ENCODE data around the gene DTWD1. TPM values are rescaled to one million over a fixed set of nuclear protein-coding genes. Genes with fewer than 3 reads are reported as not detected.

The DTWD1 gene, protein sequence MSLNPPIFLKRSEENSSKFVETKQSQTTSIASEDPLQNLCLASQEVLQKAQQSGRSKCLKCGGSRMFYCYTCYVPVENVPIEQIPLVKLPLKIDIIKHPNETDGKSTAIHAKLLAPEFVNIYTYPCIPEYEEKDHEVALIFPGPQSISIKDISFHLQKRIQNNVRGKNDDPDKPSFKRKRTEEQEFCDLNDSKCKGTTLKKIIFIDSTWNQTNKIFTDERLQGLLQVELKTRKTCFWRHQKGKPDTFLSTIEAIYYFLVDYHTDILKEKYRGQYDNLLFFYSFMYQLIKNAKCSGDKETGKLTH
- total RNA-seq (2014; rRNA removed) (9.1 and 10.9 TPM in 2 replicates), Bru-seq, nascent RNA (percentile 74 among the genes with signal in this experiment), BruChase-seq, experiment 1, labeled RNA remaining after a 6-hour chase (percentile 68 among the genes with signal in this experiment), BruChase-seq, experiment 2, labeled RNA remaining after a 2-hour chase (percentile 79 among the genes with signal in this experiment)
- long read RNA-seq, transcript DTWD1-202 (5 exons, 1,584 nt): major isoform, 16 of 42 reads
- long read RNA-seq, partial matches to known transcripts: 4 of 42 reads
- long read RNA-seq, other reads (novel, unspliced or antisense): 20 of 42 reads

DNA sequence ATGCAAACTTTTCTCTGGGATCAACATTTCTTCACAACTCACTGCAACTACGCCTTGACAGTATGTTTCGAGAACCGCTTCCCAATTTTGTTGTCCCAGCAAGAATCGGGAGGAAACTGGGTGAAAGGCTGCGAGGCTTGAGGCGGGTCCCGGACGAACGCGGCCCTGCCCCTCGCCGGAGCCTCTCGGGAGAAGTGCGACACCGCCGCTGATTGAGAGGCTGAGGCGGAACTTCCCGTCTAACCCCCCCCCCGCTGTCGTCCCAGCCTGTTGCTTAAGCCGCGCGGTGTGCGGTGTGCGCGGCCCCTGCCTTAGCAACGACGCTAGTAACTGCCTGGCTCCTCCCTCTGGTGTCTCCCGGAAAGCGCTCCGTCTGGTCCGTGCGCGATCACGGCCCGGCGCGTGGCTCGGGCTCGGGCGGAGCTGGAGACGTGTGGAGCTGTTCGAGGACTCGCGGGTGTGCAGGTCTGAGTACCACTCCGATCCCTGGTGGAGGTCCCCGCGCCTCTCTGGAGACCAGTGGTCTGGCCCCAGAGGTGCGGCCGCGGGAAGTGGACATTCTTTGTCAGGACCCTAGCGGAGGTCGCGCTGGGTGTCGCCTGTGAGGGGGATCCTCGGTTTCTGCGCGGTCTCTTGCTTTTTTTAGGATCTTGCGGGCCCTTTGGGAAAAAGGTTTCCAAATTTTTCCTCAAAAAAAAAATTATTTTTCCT is at the start of gene DTWD1, which contains the start of gene FAM227B:
Gene DTWD1, plus strand, starts transcription at position 391 of the 711 bp plus-strand sequence. CDS start 4,120 bp downstream, outside the sequence.
Gene FAM227B, minus strand, starts transcription at position 161 of the 711 bp plus-strand sequence. CDS start 5,647 bp downstream, outside the sequence.
- no peaks in the 10 kb centered on the region for H3K9me2 ChIP-seq (replicated peaks; ENCODE audit: low read length)
- peaks cover 3% of the 10 kb centered on the region for H3F3A ChIP-seq (ENCODE audit: low read length, unreplicated experiment)
- peaks cover 4% of the 10 kb centered on the region for H3K9me3 ChIP-seq (ENCODE audit: low read length)
- H3K4me3 ChIP-seq (ENCODE audit: low read length): peak within 1 kb of the TSS; percentile 81
- H3K9ac ChIP-seq (ENCODE audit: low read length): peak within 1 kb of the TSS; percentile 97
- ChIA-PET CTCF (interaction anchor here (0.6 to 1.0 kb wide), 2 partner anchors 126 to 211 kb away, joined by 3 to 4 read pairs; no protein-coding TSS in a partner anchor), POLR2A (ENCODE audit: unreplicated experiment) (no interaction called here)
- no peaks in the 10 kb centered on the region for H3K27me3 ChIP-seq (ENCODE audit: low read length)
- peak within 1 kb of the TSS; percentile 97 for H2AFZ ChIP-seq (ENCODE audit: low read length)
- no peaks in the 10 kb centered on the region for H4K20me1 ChIP-seq (ENCODE audit: low read length)
- peak within 1 kb of the TSS; percentile 82 for H3K27ac ChIP-seq (ENCODE audit: low read length)
- peak within 1 kb of the TSS; percentile 94 for H3K4me2 ChIP-seq (ENCODE audit: low read length)
- H3K36me3 ChIP-seq (ENCODE audit: low read depth, low read length): peaks cover 28% of the 10 kb centered on the region
- BruUV-seq (replicated peaks): no TSS peak
- DNase-seq: peak; percentile 94
- peaks cover 15% of the 10 kb centered on the region for H3K4me1 ChIP-seq (ENCODE audit: insufficient read depth, low read length)
- TF ChIP-seq EZH2phosphoT487 (IDR thresholded peaks at IDR 0.05; ENCODE audit: borderline replicate concordance, low read length): no peak
- TF ChIP-seq, protein P1, sequence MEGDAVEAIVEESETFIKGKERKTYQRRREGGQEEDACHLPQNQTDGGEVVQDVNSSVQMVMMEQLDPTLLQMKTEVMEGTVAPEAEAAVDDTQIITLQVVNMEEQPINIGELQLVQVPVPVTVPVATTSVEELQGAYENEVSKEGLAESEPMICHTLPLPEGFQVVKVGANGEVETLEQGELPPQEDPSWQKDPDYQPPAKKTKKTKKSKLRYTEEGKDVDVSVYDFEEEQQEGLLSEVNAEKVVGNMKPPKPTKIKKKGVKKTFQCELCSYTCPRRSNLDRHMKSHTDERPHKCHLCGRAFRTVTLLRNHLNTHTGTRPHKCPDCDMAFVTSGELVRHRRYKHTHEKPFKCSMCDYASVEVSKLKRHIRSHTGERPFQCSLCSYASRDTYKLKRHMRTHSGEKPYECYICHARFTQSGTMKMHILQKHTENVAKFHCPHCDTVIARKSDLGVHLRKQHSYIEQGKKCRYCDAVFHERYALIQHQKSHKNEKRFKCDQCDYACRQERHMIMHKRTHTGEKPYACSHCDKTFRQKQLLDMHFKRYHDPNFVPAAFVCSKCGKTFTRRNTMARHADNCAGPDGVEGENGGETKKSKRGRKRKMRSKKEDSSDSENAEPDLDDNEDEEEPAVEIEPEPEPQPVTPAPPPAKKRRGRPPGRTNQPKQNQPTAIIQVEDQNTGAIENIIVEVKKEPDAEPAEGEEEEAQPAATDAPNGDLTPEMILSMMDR (conservative IDR thresholded peaks at IDR 0.05; ENCODE audit: low read depth, low read length): no peak
- no peak for TF ChIP-seq EZH2 (IDR thresholded peaks at IDR 0.05; ENCODE audit: low read length, unreplicated experiment)
- intact Hi-C loops (cut with micrococcal nuclease): loop anchor here (2.0 to 10.0 kb wide), 4 partner anchors 126 to 431 kb away; no protein-coding TSS in a partner anchor
- peaks cover 29% of the 10 kb centered on the region for H3K79me2 ChIP-seq (ENCODE audit: low read length)
- peak; percentile 99 for ATAC-seq

DNA sequence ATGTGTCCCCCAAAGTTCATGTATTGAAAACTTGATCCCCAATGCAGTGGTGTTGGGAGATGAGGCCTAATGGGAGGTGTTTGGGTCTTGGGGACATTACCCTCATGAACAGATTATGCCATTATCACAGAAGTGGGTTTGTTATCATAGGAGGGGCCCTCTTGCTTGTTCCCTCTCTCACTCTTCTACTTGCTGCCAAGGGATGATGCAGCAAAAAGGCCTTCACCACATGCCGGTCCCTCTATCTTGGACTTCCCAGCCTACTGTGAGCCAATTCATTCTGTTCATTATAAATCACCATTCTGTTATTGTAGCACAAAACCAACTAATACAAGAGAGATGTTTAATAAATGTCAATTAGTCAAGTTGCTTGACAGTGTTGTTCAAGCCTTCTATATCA is 47.4 kb upstream of the DTWD1 start:
- TF ChIP-seq, protein P1 (conservative IDR thresholded peaks at IDR 0.05; ENCODE audit: low read depth, low read length): no peak
- no peak for TF ChIP-seq EZH2phosphoT487 (IDR thresholded peaks at IDR 0.05; ENCODE audit: borderline replicate concordance, low read length)
- no peak for TF ChIP-seq EZH2 (IDR thresholded peaks at IDR 0.05; ENCODE audit: low read length, unreplicated experiment)
- Histone ChIP-seq H4K20me1 (ENCODE audit: low read length) (no peaks in the 10 kb centered on the region), H3K9me3 (ENCODE audit: low read length) (no peaks in the 10 kb centered on the region), H3F3A (ENCODE audit: low read length, unreplicated experiment) (no peaks in the 10 kb centered on the region), H3K4me1 (ENCODE audit: insufficient read depth, low read length) (no peaks in the 10 kb centered on the region), H3K9ac (ENCODE audit: low read length) (no peak overlapping the region), H3K9me2 (replicated peaks; ENCODE audit: low read length) (no peaks in the 10 kb centered on the region), H3K36me3 (ENCODE audit: low read depth, low read length) (no peaks in the 10 kb centered on the region), H3K27me3 (ENCODE audit: low read length) (no peaks in the 10 kb centered on the region), H3K27ac (ENCODE audit: low read length) (no peak overlapping the region), H2AFZ (ENCODE audit: low read length) (no peak overlapping the region), H3K79me2 (ENCODE audit: low read length) (no peaks in the 10 kb centered on the region), H3K4me2 (ENCODE audit: low read length) (no peak overlapping the region), H3K4me3 (ENCODE audit: low read length) (no peak overlapping the region)
- no peak for DNase-seq
- ChIA-PET CTCF (no interaction called here), POLR2A (ENCODE audit: unreplicated experiment) (no interaction called here)
- BruUV-seq (replicated peaks): no TSS peak
- intact Hi-C loops (cut with micrococcal nuclease): no loop called here
- ATAC-seq: no peak
